Retinal pigment epithelial cell (primary cell): ENCODE data around the gene TMEM9.
A peak's percentile ranks its signal among the peaks of the same experiment; 100 is the strongest.

Experiments
- DNase-seq: peaks from one replicate; pipeline ENCODE4 v3.0.0-alpha.2; 2010; ENCODE audit warnings: low read depth
- H3K4me3 ChIP-seq: 2 replicates; pipeline ENCODE4 v1.5.1; 2011; ENCODE audit warnings: mild to moderate bottlenecking, low read length, control low read depth, moderate library complexity
- TF ChIP-seq, protein P1 (sequence below): conservative IDR thresholded peaks from 2 replicates; pipeline ENCODE4 v1.5.1; 2011; ENCODE audit warnings: low read depth, low read length, control low read depth, inconsistent platforms

Gene TMEM9

DNA sequence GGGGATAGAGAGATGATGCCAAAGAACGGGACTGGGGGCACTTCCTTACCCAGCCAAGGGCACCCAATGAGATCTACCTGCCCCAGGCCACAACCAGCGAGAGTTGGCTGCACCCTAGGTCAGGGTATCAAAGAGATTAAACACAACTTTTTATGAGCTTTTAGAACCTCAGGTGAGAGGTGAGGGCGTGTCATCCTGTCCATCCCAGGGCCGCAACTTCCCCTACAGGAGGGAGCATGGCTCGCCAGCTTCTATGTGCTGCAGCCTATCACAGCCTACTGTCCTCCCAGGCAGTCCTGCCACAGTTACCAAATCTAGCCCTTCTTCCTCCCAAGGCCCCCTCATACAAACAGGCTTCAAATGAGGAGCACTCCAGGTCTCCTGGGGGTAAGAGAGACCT lies 12.9 kb downstream of the TMEM9 start:
- DNase-seq, result no peak
- H3K4me3 ChIP-seq, result no peak overlapping the region
- TF ChIP-seq, protein P1, sequence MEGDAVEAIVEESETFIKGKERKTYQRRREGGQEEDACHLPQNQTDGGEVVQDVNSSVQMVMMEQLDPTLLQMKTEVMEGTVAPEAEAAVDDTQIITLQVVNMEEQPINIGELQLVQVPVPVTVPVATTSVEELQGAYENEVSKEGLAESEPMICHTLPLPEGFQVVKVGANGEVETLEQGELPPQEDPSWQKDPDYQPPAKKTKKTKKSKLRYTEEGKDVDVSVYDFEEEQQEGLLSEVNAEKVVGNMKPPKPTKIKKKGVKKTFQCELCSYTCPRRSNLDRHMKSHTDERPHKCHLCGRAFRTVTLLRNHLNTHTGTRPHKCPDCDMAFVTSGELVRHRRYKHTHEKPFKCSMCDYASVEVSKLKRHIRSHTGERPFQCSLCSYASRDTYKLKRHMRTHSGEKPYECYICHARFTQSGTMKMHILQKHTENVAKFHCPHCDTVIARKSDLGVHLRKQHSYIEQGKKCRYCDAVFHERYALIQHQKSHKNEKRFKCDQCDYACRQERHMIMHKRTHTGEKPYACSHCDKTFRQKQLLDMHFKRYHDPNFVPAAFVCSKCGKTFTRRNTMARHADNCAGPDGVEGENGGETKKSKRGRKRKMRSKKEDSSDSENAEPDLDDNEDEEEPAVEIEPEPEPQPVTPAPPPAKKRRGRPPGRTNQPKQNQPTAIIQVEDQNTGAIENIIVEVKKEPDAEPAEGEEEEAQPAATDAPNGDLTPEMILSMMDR, result no peak

DNA sequence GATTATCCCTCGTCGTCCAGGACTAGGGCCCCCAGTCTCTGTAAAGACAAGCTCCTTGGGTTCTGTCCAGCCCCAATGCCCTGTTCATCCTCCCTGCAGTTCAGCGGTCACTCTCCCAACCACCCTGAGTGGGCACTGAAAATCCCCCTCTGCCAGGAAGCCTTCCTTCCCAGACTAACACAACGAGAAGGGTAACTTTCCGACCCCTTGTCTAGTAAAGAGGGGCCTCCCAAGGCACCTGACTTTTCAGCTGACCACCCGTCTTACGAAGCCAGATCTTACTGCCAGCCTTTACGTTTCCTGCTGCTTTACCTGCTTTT lies 13.4 kb downstream of the TMEM9 start:
- TF ChIP-seq, protein P1, result no peak
- DNase-seq, result no peak
- no peak overlapping the region for H3K4me3 ChIP-seq

DNA sequence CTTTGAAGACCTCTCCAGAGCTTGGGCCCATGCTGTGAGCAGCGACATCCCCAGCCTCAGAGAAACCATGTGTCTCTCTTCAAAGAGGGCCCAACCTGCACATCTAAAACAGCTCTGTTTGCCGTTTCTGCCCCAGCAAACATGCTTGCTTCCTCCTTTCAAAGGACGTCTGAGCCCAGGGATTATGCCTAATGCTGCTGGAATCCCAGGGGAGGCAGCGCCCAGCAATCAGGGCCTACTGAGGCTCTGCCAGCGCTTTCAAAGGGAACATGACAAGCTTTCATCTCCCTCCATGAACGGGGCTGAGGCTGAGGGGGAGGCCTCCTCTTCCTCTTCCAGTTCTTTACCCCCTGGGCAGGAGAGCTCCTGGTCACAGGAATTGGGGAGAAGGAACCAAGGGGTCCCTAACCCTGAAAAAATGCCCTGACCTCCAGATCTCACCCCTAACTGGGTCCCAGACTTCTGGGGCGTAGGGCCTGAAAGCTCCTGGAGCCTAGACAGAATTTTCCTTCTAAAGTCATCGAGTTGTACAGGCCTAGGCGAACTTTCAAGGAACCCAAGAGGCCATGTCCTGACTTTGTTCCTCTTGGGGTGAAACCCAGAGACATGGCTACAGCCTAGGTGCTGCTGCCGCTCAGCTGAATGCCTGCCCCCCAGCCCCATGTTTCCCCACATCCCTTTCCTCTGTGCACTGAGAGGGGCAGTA lies 13.9 kb downstream of the TMEM9 start:
- DNase-seq, result no peak
- H3K4me3 ChIP-seq, result no peak overlapping the region
- TF ChIP-seq, protein P1, result no peak

DNA sequence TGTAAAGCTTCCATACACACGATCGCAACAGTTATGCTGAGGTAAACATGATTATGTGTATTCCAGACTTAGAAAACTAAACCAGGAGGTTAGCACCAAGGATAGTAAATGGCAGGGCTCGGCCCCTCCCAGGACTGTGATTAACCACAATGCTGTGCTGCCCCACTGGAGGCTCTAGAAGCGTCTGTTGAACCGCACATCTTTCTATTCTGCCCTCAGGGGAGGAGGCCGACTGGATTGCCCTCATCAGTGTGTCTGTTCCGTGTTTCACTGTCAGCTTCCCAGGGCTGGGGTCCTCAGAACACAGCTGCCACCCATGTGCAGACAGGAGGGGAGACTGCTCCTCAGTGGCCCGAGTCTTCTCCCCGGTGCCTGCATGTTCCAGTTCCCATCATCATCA lies 14.5 kb downstream of the TMEM9 start:
- DNase-seq, result no peak
- TF ChIP-seq, protein P1, result no peak
- no peak overlapping the region for H3K4me3 ChIP-seq

DNA sequence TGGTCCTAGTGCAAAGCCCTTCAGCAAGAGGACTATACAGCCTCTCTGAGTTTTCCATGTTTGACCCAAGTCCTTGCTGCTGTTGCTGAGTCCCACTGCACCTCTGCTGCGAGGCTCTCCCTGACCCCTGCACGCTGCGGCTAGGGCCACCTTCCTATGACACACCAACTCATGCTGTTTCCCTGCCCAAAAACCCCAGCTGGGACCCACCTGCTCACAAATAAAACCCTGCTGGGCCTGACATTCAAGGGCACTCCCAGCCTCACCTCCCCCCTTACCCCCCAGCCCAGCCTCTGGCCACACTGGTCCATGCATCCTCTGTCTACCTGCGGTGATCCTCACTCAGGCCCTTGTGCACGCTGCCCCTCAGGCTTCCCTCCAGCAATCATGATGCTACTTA lies 15.0 kb downstream of the TMEM9 start:
- H3K4me3 ChIP-seq, result no peak overlapping the region
- TF ChIP-seq, protein P1, result no peak
- no peak for DNase-seq

DNA sequence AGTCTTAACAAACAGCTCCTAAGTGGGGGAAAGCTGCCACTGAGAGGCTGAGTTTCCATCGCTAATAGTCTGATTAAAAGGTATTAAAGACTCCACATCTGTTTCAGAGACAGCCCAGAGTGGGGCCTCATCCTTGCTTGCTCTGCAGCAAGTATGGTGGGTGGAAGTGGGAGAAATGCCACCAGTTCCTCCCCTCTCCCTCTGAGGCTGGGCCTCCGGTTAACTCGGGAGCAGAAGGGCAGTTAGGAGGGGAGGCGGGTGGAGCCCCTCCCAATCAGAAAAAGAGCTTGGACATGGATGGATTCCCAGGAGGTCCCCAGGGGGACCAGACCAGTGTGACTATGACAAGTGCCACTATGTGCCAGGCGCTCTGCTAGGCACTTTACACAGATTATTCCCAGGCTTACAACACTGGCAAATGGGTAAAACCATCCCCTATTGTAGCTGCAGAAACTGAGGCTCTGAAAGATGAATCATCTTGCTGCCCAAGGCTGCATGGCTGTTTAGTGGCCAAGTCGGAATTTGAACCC lies 15.9 kb downstream of the TMEM9 start:
- DNase-seq, result no peak
- no peak overlapping the region for H3K4me3 ChIP-seq
- TF ChIP-seq, protein P1, result no peak

DNA sequence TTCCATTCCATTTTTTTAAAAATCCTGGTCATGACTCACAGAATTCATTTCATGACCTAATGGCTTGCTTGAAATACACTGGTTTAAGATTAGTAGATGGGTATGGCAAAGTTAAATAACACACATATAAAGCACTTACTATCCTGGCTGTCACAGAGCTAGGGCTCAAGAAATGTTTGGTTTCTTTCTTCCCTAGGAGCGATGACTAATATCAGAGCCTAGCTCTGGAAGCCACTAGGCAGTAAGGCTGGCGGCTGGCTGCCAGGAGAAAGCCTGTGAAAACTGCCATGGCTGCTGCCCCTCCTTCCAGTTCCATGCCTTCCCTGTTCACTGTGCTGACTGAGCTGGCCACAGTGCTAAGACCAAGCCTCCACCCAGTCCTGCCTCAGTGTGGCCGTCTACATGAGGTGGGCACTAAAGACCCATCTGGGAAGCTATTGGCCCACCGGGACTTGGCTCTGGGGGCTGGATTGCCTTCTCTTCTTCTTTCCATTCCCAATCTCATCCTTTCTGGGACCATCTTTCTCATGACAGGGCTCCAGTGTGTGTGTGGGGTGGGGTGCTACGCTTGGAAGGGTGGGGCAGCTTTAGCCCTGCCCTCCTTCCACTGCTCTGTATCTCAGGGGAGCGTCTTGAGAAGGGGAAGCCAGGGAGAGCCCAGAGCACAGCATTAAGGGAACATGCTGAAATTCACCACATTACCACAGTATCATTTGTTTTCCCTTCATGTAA lies 16.5 kb downstream of the TMEM9 start:
- DNase-seq, result peak; percentile 85
- TF ChIP-seq, protein P1, result no peak
- no peak overlapping the region for H3K4me3 ChIP-seq
